GM20431 (cell line): ENCODE measurements around the gene DNAH1.

Experiments used
- in situ Hi-C: fragments of 300-500 bp; cut with MseI, MboI; formaldehyde crosslinking; loops from one replicate; pipeline ENCODE4 v1.15.0; 2020; ENCODE audit warnings: low sequenced_read_pairs; ENCODE audit not compliant: unreplicated experiment

The DNAH1 gene

DNA sequence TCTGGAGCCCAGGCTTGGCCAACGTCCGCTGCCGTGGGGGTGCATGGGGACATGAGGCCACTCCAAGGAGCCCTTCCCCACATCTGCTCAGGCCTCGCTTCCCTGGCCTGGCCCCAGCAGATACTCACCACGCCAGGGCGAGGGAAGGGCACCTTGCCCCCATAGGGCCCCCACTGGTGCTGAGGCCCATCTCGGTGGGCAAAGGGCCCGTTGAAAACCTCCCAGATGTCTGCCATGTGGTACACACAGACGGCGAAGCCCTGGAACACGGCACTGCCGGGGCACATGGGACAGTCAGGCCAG lies 124.1 kb downstream of the DNAH1 start:
- in situ Hi-C loops: no loop called here

DNA sequence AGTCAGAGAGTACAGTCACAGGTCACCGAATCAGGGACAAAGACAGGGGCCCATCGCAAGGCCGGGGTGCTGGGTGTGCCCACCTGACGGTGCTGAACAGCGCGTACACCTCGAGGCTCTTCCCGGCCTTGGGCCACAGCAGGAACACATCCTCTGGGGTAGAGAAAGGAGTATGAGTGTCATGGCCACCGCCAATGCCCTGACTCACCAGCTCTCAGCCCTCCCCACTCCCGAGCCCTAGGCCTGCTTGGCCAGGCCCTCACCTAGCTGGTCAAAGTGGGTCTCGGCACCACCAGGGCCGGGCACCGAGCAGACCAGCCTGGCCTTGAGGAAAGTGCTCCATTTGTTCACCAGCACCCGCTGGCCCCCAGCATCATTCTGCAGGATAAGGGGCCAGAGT lies 124.6 kb downstream of the DNAH1 start:
- in situ Hi-C loops: no loop called here

DNA sequence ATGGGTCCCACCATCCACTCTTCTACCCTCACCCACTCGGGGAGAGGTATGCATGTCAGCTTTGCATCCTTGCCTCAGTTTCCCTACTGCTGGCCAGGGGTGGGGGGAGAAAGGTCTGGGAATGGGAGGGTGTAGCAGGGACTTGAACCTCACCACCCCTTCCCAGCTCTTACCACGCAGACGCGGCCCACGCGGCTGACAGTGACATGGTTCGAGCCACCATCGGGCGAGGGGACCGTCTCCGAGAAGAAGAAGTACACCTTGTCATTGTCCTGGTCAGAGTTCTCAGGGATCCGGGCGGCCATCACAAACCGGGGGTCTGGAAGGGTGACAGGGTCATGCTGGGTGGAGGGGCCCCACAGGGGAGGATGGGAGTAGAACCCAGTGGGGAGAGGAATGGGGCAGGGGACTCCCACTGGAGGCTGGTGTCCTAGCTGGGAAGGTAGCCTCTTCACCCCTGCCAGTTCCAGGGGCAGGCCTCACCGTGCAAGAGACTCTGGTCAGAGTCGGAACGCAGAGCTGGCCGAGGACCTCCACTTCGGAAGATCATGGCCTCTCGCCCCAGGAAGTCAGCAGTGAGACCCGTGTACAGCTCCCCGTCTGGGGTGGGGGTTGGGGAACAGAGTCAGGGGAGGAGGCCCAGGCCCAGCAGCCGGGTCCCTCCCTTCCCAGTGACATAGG lies 125.1 kb downstream of the DNAH1 start:
- in situ Hi-C loops: no loop called here

GRCh38 chr3:52441772-52442332 lies 125.7 kb downstream of the DNAH1 start:
- in situ Hi-C loops: no loop called here

DNA sequence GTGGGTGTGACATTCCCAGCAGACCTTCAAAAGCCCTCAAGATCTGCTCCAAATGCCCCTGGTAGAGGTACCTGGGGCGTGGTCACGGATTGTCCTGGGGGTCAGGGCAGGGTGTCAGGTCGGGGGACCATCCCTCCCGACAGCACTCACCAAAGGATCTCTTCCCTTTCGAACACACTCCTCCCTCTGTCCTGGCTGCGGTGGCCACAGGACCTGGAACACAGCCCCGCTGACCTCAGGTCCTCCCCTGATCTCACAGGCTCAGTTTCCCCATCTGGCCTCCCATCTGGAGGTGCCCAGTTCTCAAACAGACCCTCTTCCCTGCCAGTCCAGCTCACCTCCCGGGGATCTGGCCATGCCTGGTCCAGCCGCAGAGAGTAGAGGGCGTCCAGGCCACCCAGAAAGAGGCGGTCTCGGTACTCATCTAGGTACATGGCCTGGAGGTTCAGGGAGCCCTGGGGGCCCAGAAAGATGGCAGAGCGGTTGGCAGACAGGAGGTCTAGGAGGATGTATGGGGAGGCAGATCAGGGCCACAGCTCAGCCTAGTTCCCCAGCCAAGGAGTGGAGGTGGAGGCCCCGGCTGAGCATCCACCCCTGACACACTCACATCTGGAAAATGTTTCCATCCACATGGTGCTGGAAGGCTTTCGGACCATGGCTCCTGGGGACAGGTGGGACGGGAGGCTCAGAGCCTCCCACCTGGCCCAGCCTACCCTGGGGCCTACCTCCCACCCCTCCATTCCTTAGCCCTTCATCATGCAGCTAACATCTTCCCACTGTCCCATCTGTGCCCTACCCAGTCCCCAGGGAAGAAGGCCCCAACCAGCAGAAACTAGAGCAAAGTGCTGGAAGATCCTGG lies 126.5 kb downstream of the DNAH1 start:
- in situ Hi-C loops: no loop called here

GRCh38 chr3:52443268-52443610 lies 127.1 kb downstream of the DNAH1 start:
- in situ Hi-C loops: no loop called here

DNA sequence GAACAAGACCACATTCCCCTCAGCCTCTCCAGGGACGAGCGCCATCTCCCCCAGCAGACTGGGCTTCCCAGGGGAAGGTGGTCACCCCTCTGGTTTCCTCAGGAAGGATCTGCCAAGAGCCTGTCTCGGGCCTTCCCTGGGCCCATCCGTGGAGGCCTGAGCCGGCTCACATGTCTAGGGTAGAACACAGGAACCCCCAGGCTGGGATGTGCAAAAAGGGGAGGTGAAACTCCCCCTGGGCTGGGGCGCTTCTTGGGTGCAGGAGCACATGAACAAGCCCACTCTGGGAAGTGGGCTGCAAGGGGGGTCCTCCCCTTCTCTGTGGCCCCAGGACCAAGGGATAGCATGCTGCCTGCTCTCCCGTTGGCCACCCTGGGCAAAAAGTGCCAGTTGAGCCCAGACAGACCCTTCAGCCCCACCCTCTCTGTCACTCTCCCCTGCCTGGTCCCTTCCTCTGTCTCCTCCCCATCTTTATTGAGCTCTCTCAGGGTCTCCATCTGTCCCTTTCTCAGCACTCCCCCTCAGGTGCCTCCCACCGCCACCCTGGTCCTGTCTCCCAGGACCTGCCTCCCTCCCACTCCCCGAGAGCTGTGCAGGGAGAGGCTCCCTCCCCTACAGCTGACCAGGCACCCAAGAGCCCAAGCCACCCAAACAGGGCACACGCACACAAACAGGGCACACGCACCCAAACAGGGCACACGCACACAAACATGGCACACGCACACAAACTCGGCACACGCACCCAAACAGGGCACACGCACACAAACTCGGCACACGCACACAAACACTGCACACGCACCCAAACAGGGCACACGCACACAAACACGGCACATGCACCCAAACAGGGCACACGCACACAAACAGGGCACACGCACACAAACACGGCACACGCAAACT lies 127.9 kb downstream of the DNAH1 start:
- in situ Hi-C loops: no loop called here

GRCh38 chr3:52444860-52445793 lies 129.0 kb downstream of the DNAH1 start, which contains the start of gene SEMA3G:
TSS of gene SEMA3G (minus strand) at chr3:52445103. CDS start at chr3:52445027, 76 bp downstream.
- in situ Hi-C loops: no loop called here

DNA sequence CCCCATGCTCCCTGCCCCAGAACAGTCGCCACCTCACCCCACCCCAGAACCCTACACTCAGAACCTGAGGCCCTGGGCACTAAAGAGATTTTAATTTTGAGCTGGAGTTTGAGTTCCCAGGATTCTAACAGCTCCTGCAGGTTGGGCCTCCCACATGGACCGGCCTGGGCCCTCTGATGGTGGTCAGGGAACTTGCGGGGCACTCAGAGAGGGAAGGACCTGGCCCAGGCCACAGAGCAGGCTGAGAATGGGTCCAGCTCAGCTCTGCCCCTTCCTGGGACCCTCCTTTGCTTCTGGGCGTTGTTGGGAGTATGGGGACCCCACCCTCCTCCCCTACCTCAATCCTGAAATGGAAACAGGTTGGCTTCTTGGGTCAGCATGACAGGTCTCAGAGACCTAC lies 129.9 kb downstream of the DNAH1 start:
- in situ Hi-C loops: no loop called here

- in situ Hi-C loops: no loop called here
Measured at GRCh38 chr3:52446631-52447511, 130.8 kb downstream of the DNAH1 start.

- in situ Hi-C loops: no loop called here
Measured at GRCh38 chr3:52447512-52448355, 131.6 kb downstream of the DNAH1 start.
